GM23338 (cell line): ENCODE results near the gene CCNQ. TPM values are rescaled to one million over a fixed set of nuclear protein-coding genes. Genes with fewer than 3 reads are reported as not detected.

Experiments used
- ATAC-seq: fragments of 200-7000 bp; cut with Tn5 transposase; 3 replicates; pipeline ENCODE4 v1.9.1; 2020
- DNase-seq: peaks from one replicate; pipeline ENCODE4 v3.0.0-alpha.2; 2015; ENCODE audit warnings: low spot score
- H2AFZ ChIP-seq: fragments of 200-600 bp; sonication (generic); 2 replicates; pipeline ENCODE4 v1.8.0; 2016; ENCODE audit warnings: antibody characterized with exemption, mild to moderate bottlenecking, moderate library complexity
- H3F3A ChIP-seq: fragments of 200-600 bp; sonication (generic); replicated peaks from 2 replicates; pipeline ENCODE4 v1.8.0; 2017; ENCODE audit warnings: antibody characterized with exemption, mixed run types, low read depth
- H3K27ac ChIP-seq: fragments of 200-600 bp; sonication (generic); 2 replicates; pipeline ENCODE4 v1.6.1; 2016; ENCODE audit warnings: low read depth
- H3K27me3 ChIP-seq: fragments of 200-600 bp; sonication (generic); 2 replicates; pipeline ENCODE4 v1.8.0; 2016; ENCODE audit warnings: mild to moderate bottlenecking, mixed run types, moderate library complexity; ENCODE audit not compliant: insufficient read depth
- H3K36me3 ChIP-seq: fragments of 200-600 bp; sonication (generic); 2 replicates; pipeline ENCODE4 v1.8.0; 2016; ENCODE audit warnings: mild to moderate bottlenecking; ENCODE audit not compliant: insufficient read depth
- H3K4me1 ChIP-seq: fragments of 200-600 bp; sonication (generic); 2 replicates; pipeline ENCODE4 v1.8.0; 2016; ENCODE audit warnings: mild to moderate bottlenecking, moderate library complexity; ENCODE audit not compliant: insufficient read depth
- H3K4me2 ChIP-seq: fragments of 200-600 bp; sonication (generic); 2 replicates; pipeline ENCODE4 v1.7.1; 2017; ENCODE audit warnings: mixed run types
- H3K4me3 ChIP-seq: fragments of 200-600 bp; sonication (generic); 2 replicates; pipeline ENCODE4 v1.6.1; 2016; ENCODE audit warnings: mixed run types
- H3K79me2 ChIP-seq: fragments of 200-600 bp; sonication (generic); replicated peaks from 2 replicates; pipeline ENCODE4 v1.8.0; 2017; ENCODE audit warnings: mild to moderate bottlenecking; ENCODE audit not compliant: insufficient read depth
- H3K9me2 ChIP-seq: fragments of 200-600 bp; sonication (generic); 2 replicates; pipeline ENCODE4 v1.8.0; 2017; ENCODE audit not compliant: insufficient read depth
- H4K20me1 ChIP-seq: fragments of 200-600 bp; sonication (generic); replicated peaks from 2 replicates; pipeline ENCODE4 v1.8.0; 2017; ENCODE audit warnings: mild to moderate bottlenecking; ENCODE audit not compliant: insufficient read depth
- H3K27ac Mint-ChIP-seq: 2 replicates; pipeline ENCODE4 v1.8.0; 2020; ENCODE audit warnings: inconsistent platforms, mild to moderate bottlenecking, moderate library complexity, mixed read lengths
- H3K27me3 Mint-ChIP-seq: 3 replicates; pipeline ENCODE4 v1.8.0; 2022; ENCODE audit warnings: low read depth, mild to moderate bottlenecking, moderate library complexity, mixed read lengths, inconsistent platforms; ENCODE audit not compliant: insufficient read depth, poor library complexity
- H3K36me3 Mint-ChIP-seq: 3 replicates; pipeline ENCODE4 v1.8.0; 2021; ENCODE audit warnings: low read depth, mild to moderate bottlenecking, inconsistent platforms, moderate library complexity, mixed read lengths
- H3K4me1 Mint-ChIP-seq: 3 replicates; pipeline ENCODE4 v1.8.0; 2020; ENCODE audit warnings: mild to moderate bottlenecking, inconsistent platforms, mixed read lengths
- H3K4me3 Mint-ChIP-seq: 3 replicates; pipeline ENCODE4 v1.8.0; 2021; ENCODE audit warnings: moderate library complexity, mild to moderate bottlenecking, inconsistent platforms, mixed read lengths
- H3K9me3 Mint-ChIP-seq: 3 replicates; pipeline ENCODE4 v1.8.0; 2020; ENCODE audit warnings: moderate library complexity, mild to moderate bottlenecking, inconsistent platforms, mixed read lengths
- CREB1 ChIP-seq: fragments of 250-450 bp; sonication (Bioruptor Pico); IDR thresholded peaks from 2 replicates; pipeline ENCODE4 v1.5.0; 2020; ENCODE audit warnings: low read depth, mild to moderate bottlenecking, moderate library complexity
- CTCF ChIP-seq, 2 experiments: fragments of 200-600 bp in 1 of 2; sonication (generic) in 1 of 2; conservative IDR thresholded peaks; 2 replicates each; pipeline versions ENCODE4 v1.5.1 to v1.6.1; 2016 to 2017; ENCODE audit warnings: antibody characterized with exemption in 2 of 2, low read depth in 2 of 2, mild to moderate bottlenecking in 2 of 2, moderate library complexity in 1 of 2
- ETS1 ChIP-seq: IDR thresholded peaks from 2 replicates; pipeline ENCODE4 v1.6.1; 2016; ENCODE audit warnings: antibody characterized with exemption
- EZH2 ChIP-seq: fragments of 200-600 bp; sonication (generic); IDR thresholded peaks from one replicate; pipeline ENCODE4 v1.8.0; 2017; ENCODE audit warnings: antibody characterized with exemption, mild to moderate bottlenecking, low read depth; ENCODE audit not compliant: unreplicated experiment
- JUNB ChIP-seq: IDR thresholded peaks from one replicate; pipeline ENCODE4 v1.6.1; 2016; ENCODE audit warnings: antibody characterized with exemption; ENCODE audit not compliant: unreplicated experiment
- NANOG ChIP-seq: IDR thresholded peaks from 2 replicates; pipeline ENCODE4 v1.6.1; 2016; ENCODE audit warnings: antibody characterized with exemption, borderline replicate concordance
- REST ChIP-seq: IDR thresholded peaks from one replicate; pipeline ENCODE4 v1.6.1; 2018; ENCODE audit warnings: antibody characterized with exemption; ENCODE audit not compliant: unreplicated experiment
- STAT1 ChIP-seq: IDR thresholded peaks from one replicate; pipeline ENCODE4 v1.6.1; 2016; ENCODE audit warnings: antibody characterized with exemption; ENCODE audit not compliant: unreplicated experiment
- ZNF114 ChIP-seq: fragments of 250-450 bp; sonication (Bioruptor Pico); IDR thresholded peaks from 2 replicates; pipeline ENCODE4 v1.5.0; 2020; ENCODE audit warnings: mild to moderate bottlenecking, moderate library complexity
- ZNF331 ChIP-seq: fragments of 250-450 bp; sonication (Bioruptor Pico); IDR thresholded peaks from 2 replicates; pipeline ENCODE4 v1.5.0; 2020; ENCODE audit warnings: low read depth, mild to moderate bottlenecking, moderate library complexity
- ZNF462 ChIP-seq: fragments of 250-450 bp; sonication (Bioruptor Pico); IDR thresholded peaks from 2 replicates; pipeline ENCODE4 v1.5.0; 2020; ENCODE audit warnings: mild to moderate bottlenecking, moderate library complexity
- polyA plus RNA-seq: library from polyadenylated mRNA; unstranded; fragments of >200 nt; fragmentation: Nextera tagmentation; extraction: Ambion mirVana; gene quantifications from 2 replicates; pipeline ENCODE4 v1.2.1, GENCODE V29; 2016
- total RNA-seq: library from RNA; depleted of rRNA; stranded (reverse); fragments of >200 nt; shearing (Covaris generic); gene quantifications from 2 replicates; pipeline ENCODE4 v1.2.3, GENCODE V29; 2014

CCNQ gene
- total and polyA plus RNA-seq, 2 experiments from 2014 or later = 19.4 to 30.2 TPM

GRCh38 chrX:153571534-153571908, 27.4 kb downstream of the CCNQ start (continued):
- TF ChIP-seq REST = no peak
- TF ChIP-seq STAT1 = no peak

GRCh38 chrX:153569475-153569874, 29.5 kb downstream of the CCNQ start:
- H3K27me3 Mint-ChIP-seq = peaks cover 8% of the 10 kb centered on the region
- no peaks in the 10 kb centered on the region for H3K79me2 ChIP-seq

More at GRCh38 chrX:153569475-153569874, 29.5 kb downstream of the CCNQ start:
- ATAC-seq (no peak), DNase-seq (no peak)
- Mint-ChIP-seq H3K4me1 (peaks cover 15% of the 10 kb centered on the region), H3K4me3 (no peak overlapping the region), H3K36me3 (no peaks in the 10 kb centered on the region), H3K9me3 (no peaks in the 10 kb centered on the region), H3K27ac (no peak overlapping the region)
- Histone ChIP-seq H3K9me2 (no peaks in the 10 kb centered on the region), H3K27ac (no peak overlapping the region), H4K20me1 (no peaks in the 10 kb centered on the region), H3F3A (no peaks in the 10 kb centered on the region), H3K27me3 (no peaks in the 10 kb centered on the region), H3K4me3 (no peak overlapping the region), H2AFZ (no peak overlapping the region), H3K4me1 (no peaks in the 10 kb centered on the region), H3K36me3 (no peaks in the 10 kb centered on the region), H3K4me2 (no peak overlapping the region)
- TF ChIP-seq NANOG (no peak), ZNF114 (no peak), CTCF (conservative IDR thresholded peaks at IDR 0.05; ENCODE audit: low read depth in 2 of 2) (no peak), EZH2 (no peak), STAT1 (no peak), ZNF331 (CRISPR knock-in tag) (no peak), ETS1 (no peak), JUNB (no peak), ZNF462 (CRISPR knock-in tag) (no peak), CREB1 (no peak)
